ENCODE data around the gene TMEM239. TPM values are rescaled to one million over a fixed set of nuclear protein-coding genes. Genes with fewer than 3 reads are reported as not detected.

The TMEM239 gene
- total RNA-seq, 1 experiment from 2014 or later: not detected

DNA sequence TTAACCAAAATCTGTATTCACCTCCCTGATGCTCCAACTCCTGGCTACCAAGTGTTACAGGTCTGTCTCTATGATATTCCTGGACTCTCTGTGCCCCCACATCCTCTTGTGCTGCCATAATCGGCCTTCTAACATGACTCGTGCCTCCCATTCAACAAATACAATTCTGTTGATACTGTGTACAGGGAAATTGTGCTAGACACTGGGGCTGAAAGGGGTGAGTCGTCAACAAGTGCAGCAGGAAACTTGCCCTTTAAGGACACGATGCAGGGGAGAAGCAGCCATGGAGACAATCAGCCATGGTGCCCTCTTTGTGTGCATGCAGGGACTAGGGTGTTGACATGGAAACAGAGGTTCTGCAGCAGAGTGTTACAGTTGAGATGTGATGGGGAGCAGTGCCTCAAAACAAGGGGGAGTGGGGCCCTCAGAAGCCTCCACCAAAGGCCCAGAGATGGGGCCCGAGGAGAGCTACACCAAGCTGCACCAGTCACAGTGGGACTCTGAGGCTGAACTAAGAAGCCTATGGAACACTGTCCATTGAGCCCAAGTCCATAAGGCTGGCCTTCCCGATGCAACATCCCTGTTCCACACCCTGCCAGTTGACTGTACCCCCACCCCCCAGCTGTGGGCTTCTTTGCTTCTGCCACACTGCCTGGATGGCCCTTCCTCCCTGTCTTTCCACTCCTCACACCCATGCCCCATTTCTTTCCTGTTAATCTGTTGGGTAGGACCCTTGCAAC is 21.2 kb downstream of the TMEM239 start:
- Histone ChIP-seq H3K36me3 (peaks cover 26% of the 10 kb centered on the region), H3K9me3 (replicated peaks) (peaks cover 5% of the 10 kb centered on the region), H3K27me3 (replicated peaks) (no peaks in the 10 kb centered on the region), H3K4me3 (no peak overlapping the region), H3K27ac (no peak overlapping the region), H3K4me1 (replicated peaks) (peaks cover 21% of the 10 kb centered on the region)
- peak in 1 of 2 experiments; percentile 21 for DNase-seq (ENCODE audit: low read depth in 1 of 2, low spot score in 2 of 2)

DNA sequence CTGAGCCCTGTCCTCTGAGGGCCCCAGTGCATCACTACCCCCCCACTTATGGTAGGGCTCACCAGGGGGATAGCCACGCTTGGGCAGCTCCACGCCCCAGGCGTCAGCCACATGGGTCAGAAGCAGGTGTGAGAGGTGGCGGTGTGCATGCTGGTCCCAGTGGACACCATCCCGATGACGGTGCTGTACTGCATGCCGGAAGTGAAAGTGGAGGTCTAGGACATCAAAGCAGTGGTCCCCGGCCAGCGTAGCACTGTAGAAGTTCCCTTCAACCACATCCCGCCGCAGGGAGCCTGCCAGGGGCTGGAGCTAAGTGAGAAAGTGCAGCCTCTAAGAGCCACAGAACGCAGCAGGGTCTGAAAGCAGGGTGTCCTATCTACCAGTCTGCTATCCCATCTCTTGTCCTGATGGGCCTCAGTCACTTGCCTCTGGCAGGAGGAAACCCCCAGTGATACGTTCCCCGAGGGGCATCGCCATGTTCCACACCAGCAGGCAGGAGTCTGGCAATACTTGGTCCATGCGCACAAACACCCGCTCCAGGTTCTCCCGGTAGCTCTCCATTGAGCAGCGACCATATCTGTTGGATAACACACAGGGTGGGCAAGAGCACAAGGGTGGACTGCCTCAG is 22.1 kb downstream of the TMEM239 start:
- no peak for DNase-seq (ENCODE audit: low read depth in 1 of 2, low spot score in 2 of 2)
- H3K9me3 ChIP-seq (replicated peaks): peaks cover 5% of the 10 kb centered on the region; the same call in 1 of the 2 replicates
- H3K27me3 ChIP-seq (replicated peaks): no peaks in the 10 kb centered on the region
- peaks cover 18% of the 10 kb centered on the region for H3K4me1 ChIP-seq (replicated peaks)
- no peak overlapping the region for H3K27ac ChIP-seq
- no peak overlapping the region for H3K4me3 ChIP-seq
- H3K36me3 ChIP-seq: peaks cover 26% of the 10 kb centered on the region

DNA sequence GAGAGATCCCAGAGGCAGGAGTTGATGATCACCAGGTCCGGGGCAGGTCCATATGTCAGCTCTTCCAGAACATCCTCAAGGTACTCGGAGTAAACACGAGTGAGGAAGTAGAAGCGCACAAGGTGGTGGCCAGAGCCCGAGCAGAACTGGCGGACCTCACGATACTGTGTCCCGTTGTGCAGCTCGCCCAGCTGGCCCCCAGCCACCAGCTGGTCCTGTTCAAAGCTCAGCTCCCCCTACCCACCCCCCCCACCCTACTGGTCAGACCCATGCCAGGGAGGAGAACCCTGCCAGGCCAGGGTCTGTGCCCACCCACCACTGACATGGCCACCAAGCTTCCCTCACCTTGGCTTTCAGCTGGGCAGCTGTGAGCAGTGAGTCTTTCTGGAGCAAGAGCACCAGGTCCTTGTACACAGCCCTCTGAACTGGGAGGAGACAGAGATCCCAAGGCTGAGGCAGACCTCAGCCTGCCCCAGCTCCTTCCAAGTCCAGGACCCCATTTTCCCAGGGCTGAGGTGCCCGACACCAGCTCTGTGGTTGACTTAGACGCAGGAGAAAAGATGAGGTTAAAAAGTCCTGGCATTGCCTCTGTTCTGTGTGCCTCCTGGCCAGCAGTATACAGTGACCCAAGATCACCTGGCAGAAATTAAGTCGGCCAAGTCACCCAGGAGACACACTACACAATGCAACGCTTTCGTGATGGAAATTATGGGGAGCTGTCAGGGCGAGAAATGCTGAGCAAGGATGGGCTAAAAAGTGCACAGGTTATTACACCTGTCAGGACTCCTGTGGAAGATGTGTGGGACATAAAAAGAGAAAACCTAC is 22.9 kb downstream of the TMEM239 start:
- H3K9me3 ChIP-seq (replicated peaks): peaks cover 5% of the 10 kb centered on the region; the same call in 1 of the 2 replicates
- peak in 1 of 2 experiments; percentile 32 for DNase-seq (ENCODE audit: low read depth in 1 of 2, low spot score in 2 of 2)
- H3K27ac ChIP-seq: no peak overlapping the region
- H3K4me3 ChIP-seq: no peak overlapping the region
- peaks cover 30% of the 10 kb centered on the region for H3K36me3 ChIP-seq
- H3K27me3 ChIP-seq (replicated peaks): no peaks in the 10 kb centered on the region
- peaks cover 18% of the 10 kb centered on the region for H3K4me1 ChIP-seq (replicated peaks)

DNA sequence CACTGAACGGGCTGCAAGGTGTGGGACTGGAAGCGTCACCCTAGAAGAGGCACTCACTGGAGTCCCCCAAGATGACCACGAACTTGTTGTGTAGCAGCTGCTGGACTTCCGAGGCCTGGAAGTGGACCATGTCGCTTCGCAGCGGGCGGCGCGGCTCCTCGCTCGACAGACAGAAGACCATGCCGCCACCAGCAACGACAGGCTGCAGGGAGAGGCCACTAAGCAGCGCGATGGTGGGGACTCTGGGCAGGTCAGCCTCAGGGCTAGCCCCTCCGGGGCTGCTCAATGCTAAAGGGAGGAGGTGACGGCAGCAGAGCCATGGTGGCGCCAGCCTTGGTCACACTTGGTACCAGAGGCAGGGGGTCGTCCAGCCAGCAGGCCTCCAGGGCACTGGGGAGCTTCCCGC is 23.6 kb downstream of the TMEM239 start:
- peak overlapping the region; percentile 74 for H3K4me3 ChIP-seq
- peak overlapping the region; percentile 91 for H3K27ac ChIP-seq
- H3K36me3 ChIP-seq: peaks cover 30% of the 10 kb centered on the region
- H3K4me1 ChIP-seq (replicated peaks): peaks cover 18% of the 10 kb centered on the region
- H3K9me3 ChIP-seq (replicated peaks): peaks cover 5% of the 10 kb centered on the region; the same call in 1 of the 2 replicates
- no peaks in the 10 kb centered on the region for H3K27me3 ChIP-seq (replicated peaks)
- DNase-seq (ENCODE audit: low read depth in 1 of 2, low spot score in 2 of 2): no peak

DNA sequence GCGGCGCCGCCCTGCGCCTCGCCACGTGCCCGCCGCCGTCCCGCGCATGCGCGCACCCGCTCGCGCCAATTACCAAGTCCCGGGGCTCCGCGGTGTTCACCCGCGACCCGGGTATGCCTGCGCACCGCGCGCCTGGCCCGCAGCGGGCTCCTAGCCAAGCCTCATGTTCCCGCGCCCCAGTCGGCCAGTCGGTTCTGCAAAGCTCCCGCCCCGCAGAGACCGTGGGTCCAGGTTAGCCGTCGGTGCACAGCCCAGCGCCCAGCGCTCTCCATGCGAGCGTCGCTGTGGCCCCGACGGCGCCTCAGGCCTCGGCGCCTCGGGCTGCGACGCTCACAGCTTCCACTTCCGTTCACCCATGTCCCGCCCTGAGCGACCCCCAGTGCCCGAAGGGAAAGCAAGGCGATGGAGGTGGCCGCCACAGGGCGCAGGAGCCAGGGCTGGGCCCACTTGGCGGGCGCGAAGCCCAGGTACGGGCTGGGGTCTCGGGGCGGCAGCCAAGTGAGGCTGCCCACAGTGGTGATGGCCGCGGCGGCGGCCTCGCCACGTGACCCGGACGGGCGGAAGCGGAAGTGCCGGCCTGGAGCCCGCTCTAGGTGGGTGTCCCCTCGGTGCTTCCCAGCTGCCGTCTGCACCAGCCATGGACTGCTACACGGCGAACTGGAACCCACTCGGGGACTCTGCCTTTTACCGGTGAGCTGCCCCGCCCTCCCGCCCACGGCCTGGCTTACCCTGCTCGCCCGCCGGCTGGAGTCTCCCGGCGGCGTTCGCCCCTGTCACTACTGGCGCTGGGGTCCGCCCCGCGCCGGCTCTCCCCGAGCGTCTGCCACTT is 24.2 kb downstream of the TMEM239 start, which contains the start of the genes PCED1A and VPS16:
TSS of gene PCED1A (minus strand) at position 518 of the 829 bp plus-strand sequence. CDS start 743 bp downstream, outside the sequence.
TSS of gene VPS16 (plus strand) at position 608 of the 829 bp plus-strand sequence. CDS start at position 638, 30 bp downstream.
- H3K27me3 ChIP-seq (replicated peaks): no peaks in the 10 kb centered on the region
- peaks cover 5% of the 10 kb centered on the region; the same call in 1 of the 2 replicates for H3K9me3 ChIP-seq (replicated peaks)
- H3K4me1 ChIP-seq (replicated peaks): peaks cover 18% of the 10 kb centered on the region
- H3K4me3 ChIP-seq: peak within 1 kb of the TSS; percentile 74
- H3K27ac ChIP-seq: peak within 1 kb of the TSS; percentile 91
- peak; percentile 83 to 89 for DNase-seq (ENCODE audit: low read depth in 1 of 2, low spot score in 2 of 2)
- peaks cover 30% of the 10 kb centered on the region for H3K36me3 ChIP-seq

DNA sequence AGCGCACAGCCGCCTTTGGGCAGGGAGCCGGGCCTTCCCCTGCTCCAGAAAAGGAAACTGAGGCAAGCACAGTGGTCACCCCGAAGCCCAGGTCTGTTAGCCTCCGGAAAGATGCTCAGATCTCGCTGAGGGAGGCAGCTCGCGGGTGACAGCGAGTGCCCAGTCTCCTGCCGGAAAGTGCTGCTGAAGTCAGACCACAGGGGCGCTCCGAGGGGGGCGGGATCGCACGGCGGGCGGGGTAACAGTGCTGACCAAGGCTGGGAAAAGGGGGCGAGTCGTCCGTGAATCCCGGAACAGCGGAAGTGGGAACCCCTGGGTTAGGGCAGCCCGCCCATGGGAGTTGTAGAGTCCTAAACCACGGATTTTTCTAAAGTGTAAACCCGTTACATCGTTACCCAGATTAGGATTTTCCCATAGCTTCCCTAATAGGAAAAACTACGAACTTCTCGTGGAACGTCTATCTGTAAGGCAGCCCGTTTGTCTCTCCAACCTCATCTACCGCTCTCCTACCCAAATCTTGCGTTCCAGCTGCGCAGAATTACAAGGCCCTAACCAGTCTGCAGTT is 24.9 kb downstream of the TMEM239 start:
- Histone ChIP-seq H3K36me3 (peaks cover 30% of the 10 kb centered on the region), H3K4me1 (replicated peaks) (peaks cover 18% of the 10 kb centered on the region), H3K27me3 (replicated peaks) (no peaks in the 10 kb centered on the region), H3K9me3 (replicated peaks) (peaks cover 5% of the 10 kb centered on the region; the same call in 1 of the 2 replicates), H3K27ac (peak overlapping the region; percentile 55), H3K4me3 (peak overlapping the region; percentile 74)
- DNase-seq (ENCODE audit: low read depth in 1 of 2, low spot score in 2 of 2): peak; percentile 74 to 83

DNA sequence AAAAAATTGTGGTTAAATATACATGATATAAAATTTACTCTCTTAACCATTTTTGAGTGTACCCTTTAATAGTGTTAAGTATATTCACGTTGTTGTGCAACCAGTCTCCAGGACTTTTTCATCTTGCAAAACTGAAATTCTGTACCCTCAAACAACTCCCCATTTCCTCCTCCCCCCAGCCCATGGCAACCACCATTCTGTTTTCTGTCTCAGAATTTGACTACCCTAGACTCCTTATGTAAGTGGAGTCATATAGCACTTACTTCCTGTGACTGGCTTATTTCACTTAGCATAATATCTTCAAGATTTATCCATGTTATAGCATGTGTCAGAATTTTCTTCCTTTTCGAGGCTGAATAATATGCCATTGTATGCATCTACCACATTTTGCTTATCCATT is 29.4 kb downstream of the TMEM239 start:
- H3K4me3 ChIP-seq: no peak overlapping the region
- H3K27ac ChIP-seq: no peak overlapping the region
- DNase-seq (ENCODE audit: low read depth in 1 of 2, low spot score in 2 of 2): peak in 1 of 2 experiments; percentile 1
- H3K9me3 ChIP-seq (replicated peaks): no peaks in the 10 kb centered on the region
- peaks cover 3% of the 10 kb centered on the region for H3K36me3 ChIP-seq
- H3K4me1 ChIP-seq (replicated peaks): 0 out of 2 replicates have a peak, but pooled peaks cover 7% of the 10 kb centered on the region
- no peaks in the 10 kb centered on the region for H3K27me3 ChIP-seq (replicated peaks)

DNA sequence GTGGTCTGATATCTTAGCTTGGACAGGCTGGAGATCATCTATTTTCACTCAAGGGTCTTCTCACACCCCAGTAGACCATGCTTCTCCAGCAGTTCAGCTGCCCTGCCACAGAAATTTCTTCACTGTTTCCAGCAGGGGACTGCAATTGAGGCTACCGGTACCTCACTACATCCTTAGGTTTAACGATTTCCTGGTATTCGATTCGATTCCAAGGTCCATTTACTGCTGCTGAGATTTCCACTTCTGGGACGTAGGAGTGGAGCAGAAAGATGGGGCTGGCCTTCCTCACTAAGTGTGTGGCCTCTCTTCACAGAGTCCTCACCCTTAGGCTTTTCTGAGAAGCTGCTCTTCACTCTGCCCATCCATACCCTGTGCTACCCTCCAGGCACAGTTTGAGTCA is 30.5 kb downstream of the TMEM239 start:
- no peak overlapping the region for H3K27ac ChIP-seq
- H3K4me1 ChIP-seq (replicated peaks): 0 out of 2 replicates have a peak, but pooled peaks cover 2% of the 10 kb centered on the region
- H3K9me3 ChIP-seq (replicated peaks): no peaks in the 10 kb centered on the region
- DNase-seq (ENCODE audit: low read depth in 1 of 2, low spot score in 2 of 2): peak in 1 of 2 experiments; percentile 7
- peaks cover 3% of the 10 kb centered on the region for H3K36me3 ChIP-seq
- H3K4me3 ChIP-seq: no peak overlapping the region
- no peaks in the 10 kb centered on the region for H3K27me3 ChIP-seq (replicated peaks)

DNA sequence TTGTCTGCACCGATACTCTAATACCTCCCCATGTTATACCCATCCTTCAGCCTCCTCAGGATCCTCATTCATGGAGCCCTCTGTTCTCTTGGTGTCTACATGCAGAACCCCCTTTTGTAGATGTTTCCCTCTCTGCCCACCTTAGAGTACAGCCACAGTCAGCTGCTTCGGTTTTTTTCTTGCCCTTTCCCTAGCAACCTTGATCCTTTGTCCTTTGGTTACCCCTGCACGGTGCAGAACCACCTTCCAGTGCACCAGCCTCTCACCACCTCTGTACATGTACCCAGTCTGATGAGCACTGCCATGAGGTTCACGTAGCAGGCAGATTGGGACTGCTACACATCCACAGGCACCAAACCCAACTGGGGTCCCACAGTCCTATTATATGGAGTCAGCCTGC is 31.6 kb downstream of the TMEM239 start:
- H3K27me3 ChIP-seq (replicated peaks): no peaks in the 10 kb centered on the region
- no peak overlapping the region for H3K27ac ChIP-seq
- peak in 1 of 2 experiments; percentile 18 for DNase-seq (ENCODE audit: low read depth in 1 of 2, low spot score in 2 of 2)
- H3K4me1 ChIP-seq (replicated peaks): no peaks in the 10 kb centered on the region
- H3K36me3 ChIP-seq: peaks cover 3% of the 10 kb centered on the region
- H3K9me3 ChIP-seq (replicated peaks): no peaks in the 10 kb centered on the region
- no peak overlapping the region for H3K4me3 ChIP-seq

DNA sequence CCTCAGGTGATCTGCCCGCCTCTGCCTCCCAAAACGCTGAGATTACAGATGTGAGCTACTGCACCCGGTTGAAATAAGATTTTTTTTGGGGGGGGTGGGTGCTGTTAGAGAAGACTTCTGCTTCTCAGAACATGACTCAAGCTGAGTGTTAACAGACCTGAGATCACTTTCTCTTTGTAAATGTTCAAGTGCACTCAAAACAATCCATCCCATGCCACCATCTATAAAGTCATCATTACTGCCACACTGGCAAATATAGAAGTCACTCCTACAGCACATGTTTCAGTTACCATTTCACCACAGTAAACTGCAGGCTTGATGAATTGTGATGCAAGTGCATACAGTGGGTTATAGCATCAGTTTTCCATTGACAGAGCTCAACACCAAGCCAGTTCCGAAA is 33.4 kb downstream of the TMEM239 start:
- Histone ChIP-seq H3K4me3 (no peak overlapping the region), H3K36me3 (no peaks in the 10 kb centered on the region), H3K27me3 (replicated peaks) (no peaks in the 10 kb centered on the region), H3K27ac (no peak overlapping the region), H3K4me1 (replicated peaks) (no peaks in the 10 kb centered on the region), H3K9me3 (replicated peaks) (no peaks in the 10 kb centered on the region)
- DNase-seq (ENCODE audit: low read depth in 1 of 2, low spot score in 2 of 2): peak in 1 of 2 experiments; percentile 6

DNA sequence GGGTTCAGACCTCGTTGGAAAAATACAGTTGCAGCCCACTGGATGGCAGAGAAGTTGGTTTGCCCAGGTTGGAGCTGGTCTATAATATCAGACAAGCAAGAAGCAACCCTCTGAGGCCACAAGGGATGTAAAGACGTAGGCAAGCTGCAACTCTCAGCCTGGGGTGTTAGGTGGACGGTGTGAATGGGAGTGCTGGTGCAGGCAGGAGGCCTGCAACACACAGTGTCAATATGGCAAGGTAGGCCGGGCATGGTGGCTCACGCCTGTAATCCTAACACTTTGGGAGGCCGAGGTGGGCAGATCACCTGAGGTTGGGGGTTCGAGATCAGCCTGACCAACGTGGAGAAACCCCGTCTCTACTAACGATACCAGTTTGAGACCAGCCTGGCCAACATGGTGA is 34.9 kb downstream of the TMEM239 start:
- Histone ChIP-seq H3K4me3 (no peak overlapping the region), H3K27me3 (replicated peaks) (no peaks in the 10 kb centered on the region), H3K9me3 (replicated peaks) (no peaks in the 10 kb centered on the region), H3K36me3 (no peaks in the 10 kb centered on the region), H3K27ac (no peak overlapping the region), H3K4me1 (replicated peaks) (no peaks in the 10 kb centered on the region)
- no peak for DNase-seq (ENCODE audit: low read depth in 1 of 2, low spot score in 2 of 2)

DNA sequence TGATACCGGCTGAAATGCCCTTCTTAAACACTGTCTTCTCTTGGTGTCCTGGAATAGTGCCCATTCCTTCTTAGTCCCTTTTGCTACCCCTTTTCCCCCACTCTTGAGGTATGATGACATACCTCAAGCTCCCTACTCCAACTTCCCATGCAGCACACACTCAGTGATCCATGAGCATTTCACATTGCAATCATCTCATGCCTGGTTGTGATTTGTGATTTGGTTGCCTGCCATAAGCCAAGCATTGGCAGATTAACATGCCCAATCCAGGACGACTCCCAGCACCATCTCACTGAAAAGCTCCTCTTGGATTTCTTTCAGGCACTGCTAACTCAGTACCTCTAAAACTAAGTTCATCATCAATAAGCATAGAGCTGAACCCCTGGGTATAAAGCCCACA is 42.4 kb downstream of the TMEM239 start:
- H3K36me3 ChIP-seq: peaks cover 18% of the 10 kb centered on the region
- DNase-seq (ENCODE audit: low read depth in 1 of 2, low spot score in 2 of 2): no peak
- no peaks in the 10 kb centered on the region for H3K4me1 ChIP-seq (replicated peaks)
- H3K4me3 ChIP-seq: no peak overlapping the region
- H3K27ac ChIP-seq: no peak overlapping the region
- no peaks in the 10 kb centered on the region for H3K27me3 ChIP-seq (replicated peaks)
- no peaks in the 10 kb centered on the region for H3K9me3 ChIP-seq (replicated peaks)

Measured in SJSA1 (cell line).